DND-41 (cell line): ENCODE measurements around the gene NDUFS7.

Experiments used
- ATAC-seq: fragments of 200-7000 bp; cut with Tn5 transposase; 3 replicates; pipeline ENCODE4 v1.9.1; 2021; ENCODE audit warnings: low read depth; ENCODE audit not compliant: insufficient read depth
- DNase-seq: peaks from one replicate; pipeline ENCODE4 v3.0.0-alpha.2; 2020
- H2AFZ ChIP-seq: 2 replicates; pipeline ENCODE4 v1.6.0; 2012; ENCODE audit warnings: low read depth, low read length
- H3K27ac ChIP-seq: 2 replicates; pipeline ENCODE4 v1.5.1; 2012; ENCODE audit warnings: low read length, inconsistent platforms
- H3K27me3 ChIP-seq: fragments of 200-600 bp; sonication (generic); 2 replicates; pipeline ENCODE4 v1.6.0; 2012; ENCODE audit warnings: low read length, mild to moderate bottlenecking, inconsistent platforms; ENCODE audit not compliant: insufficient read depth, poor library complexity
- H3K36me3 ChIP-seq: 2 replicates; pipeline ENCODE4 v1.5.1; 2012; ENCODE audit warnings: low read length, inconsistent platforms; ENCODE audit not compliant: insufficient read depth
- H3K4me1 ChIP-seq: 2 replicates; pipeline ENCODE4 v1.5.1; 2012; ENCODE audit warnings: mild to moderate bottlenecking, low read length; ENCODE audit not compliant: insufficient read depth
- H3K4me2 ChIP-seq: 2 replicates; pipeline ENCODE4 v1.6.0; 2012; ENCODE audit warnings: mild to moderate bottlenecking, moderate library complexity, low read length, inconsistent platforms; ENCODE audit not compliant: insufficient read depth
- H3K4me3 ChIP-seq, 2 experiments: fragments of 200-600 bp in 1 of 2; shearing (Covaris generic) in 1 of 2; 2 replicates each; pipeline ENCODE4 v1.5.1; 2012 to 2016; ENCODE audit warnings: inconsistent platforms in 2 of 2, low read length in 2 of 2, mild to moderate bottlenecking in 2 of 2, low read depth in 1 of 2, moderate library complexity in 1 of 2
- H3K79me2 ChIP-seq: 2 replicates; pipeline ENCODE4 v1.6.0; 2012; ENCODE audit warnings: low read length, inconsistent platforms; ENCODE audit not compliant: insufficient read depth
- H3K9ac ChIP-seq: 2 replicates; pipeline ENCODE4 v1.6.0; 2012; ENCODE audit warnings: low read depth, mild to moderate bottlenecking, inconsistent platforms, low read length, moderate library complexity
- H3K9me3 ChIP-seq: 2 replicates; pipeline ENCODE4 v1.5.1; 2012; ENCODE audit warnings: low read length, moderate library complexity, mild to moderate bottlenecking, inconsistent platforms; ENCODE audit not compliant: insufficient read depth, severe bottlenecking
- H4K20me1 ChIP-seq: 2 replicates; pipeline ENCODE4 v1.6.0; 2012; ENCODE audit warnings: low read length; ENCODE audit not compliant: insufficient read depth
- CTCF ChIP-seq: IDR thresholded peaks from 2 replicates; pipeline ENCODE4 v1.5.1; 2012; ENCODE audit warnings: borderline replicate concordance, low read length, moderate library complexity, mild to moderate bottlenecking; ENCODE audit not compliant: poor library complexity, severe bottlenecking; ENCODE audit errors: extremely low read depth
- EZH2 ChIP-seq: IDR thresholded peaks from 3 replicates; pipeline ENCODE4 v1.6.1; 2012; ENCODE audit warnings: borderline replicate concordance, low read depth, mild to moderate bottlenecking, moderate library complexity, low read length, inconsistent platforms; ENCODE audit not compliant: severe bottlenecking

The NDUFS7 gene

GRCh38 chr19:1427221-1427920 lies 43.7 kb downstream of the NDUFS7 start:
- peaks cover 82% of the 10 kb centered on the region for H4K20me1 ChIP-seq

DNA sequence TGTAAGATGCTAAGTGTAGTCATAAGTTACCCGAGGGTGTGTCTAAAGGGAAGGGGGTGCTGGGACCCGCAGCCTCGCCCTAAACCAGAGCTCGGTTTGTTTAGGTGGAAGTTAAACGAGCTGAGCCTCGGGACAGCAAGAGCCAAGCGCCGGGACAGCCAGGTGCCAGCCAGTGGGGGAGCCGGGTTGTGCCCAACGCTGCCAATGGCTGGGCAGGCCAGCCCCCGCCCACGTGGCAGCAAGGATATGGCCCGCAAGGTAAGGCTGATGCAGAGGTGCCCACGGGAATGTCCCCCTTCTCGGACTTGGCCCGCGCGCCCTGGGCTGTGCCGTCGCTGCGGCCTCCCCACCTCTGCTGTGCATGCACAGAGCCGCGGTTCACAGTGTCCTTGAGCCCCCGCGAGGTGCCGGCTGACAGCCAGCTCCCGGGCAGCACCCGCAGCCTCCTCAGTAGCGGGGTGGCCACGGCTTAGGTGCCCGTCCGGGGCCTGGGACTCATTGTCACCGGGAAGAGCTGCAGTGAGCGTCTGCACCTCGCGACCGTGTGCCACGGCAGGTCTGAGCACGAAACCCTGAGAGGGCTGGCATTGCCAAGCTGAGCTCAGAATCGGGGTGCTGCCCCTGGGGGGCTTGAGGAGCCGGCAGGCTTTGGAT lies 45.2 kb downstream of the NDUFS7 start:
- DNase-seq (no peak), ATAC-seq (no peak)
- no peak for TF ChIP-seq EZH2
- TF ChIP-seq CTCF: no peak
- no peak overlapping the region for H3K4me2 ChIP-seq
- no peaks in the 10 kb centered on the region for H3K27me3 ChIP-seq
- H3K9ac ChIP-seq: no peak overlapping the region
- H3K9me3 ChIP-seq: no peaks in the 10 kb centered on the region
- H2AFZ ChIP-seq: no peak overlapping the region
- peaks cover 94% of the 10 kb centered on the region for H3K36me3 ChIP-seq
- H3K4me1 ChIP-seq: no peaks in the 10 kb centered on the region
- H3K79me2 ChIP-seq: peaks cover 59% of the 10 kb centered on the region
- no peak overlapping the region for H3K27ac ChIP-seq
- H4K20me1 ChIP-seq: peaks cover 82% of the 10 kb centered on the region
- no peak overlapping the region for H3K4me3 ChIP-seq

More at GRCh38 chr19:1427221-1427920, 43.7 kb downstream of the NDUFS7 start:
- no peaks in the 10 kb centered on the region for H3K4me1 ChIP-seq
- H3K4me2 ChIP-seq: no peak overlapping the region
- H2AFZ ChIP-seq: no peak overlapping the region
- H3K9ac ChIP-seq: no peak overlapping the region
- no peaks in the 10 kb centered on the region for H3K27me3 ChIP-seq
- no peak overlapping the region for H3K27ac ChIP-seq
- no peak for DNase-seq
- TF ChIP-seq CTCF (no peak), EZH2 (no peak)
- no peak for ATAC-seq
- peaks cover 94% of the 10 kb centered on the region for H3K36me3 ChIP-seq
- H3K9me3 ChIP-seq: no peaks in the 10 kb centered on the region
- no peak overlapping the region for H3K4me3 ChIP-seq
- H3K79me2 ChIP-seq: peaks cover 70% of the 10 kb centered on the region

- TF ChIP-seq EZH2 (no peak), CTCF (no peak)
- H4K20me1 ChIP-seq: peaks cover 84% of the 10 kb centered on the region
- ATAC-seq: 0 out of 3 replicates have a peak, but pooled peaks have one; percentile 4
- H3K4me3 ChIP-seq: no peak overlapping the region
- H3K27me3 ChIP-seq: no peaks in the 10 kb centered on the region
- no peak overlapping the region for H3K27ac ChIP-seq
- H3K79me2 ChIP-seq: peaks cover 51% of the 10 kb centered on the region
- H2AFZ ChIP-seq: no peak overlapping the region
- H3K4me1 ChIP-seq: no peaks in the 10 kb centered on the region
- H3K9me3 ChIP-seq: no peaks in the 10 kb centered on the region
- H3K4me2 ChIP-seq: no peak overlapping the region
- no peak overlapping the region for H3K9ac ChIP-seq
- no peak for DNase-seq
- H3K36me3 ChIP-seq: peaks cover 95% of the 10 kb centered on the region
Observed at GRCh38 chr19:1429750-1430149, 46.0 kb downstream of the NDUFS7 start.
